GM04503 (cell line): ENCODE measurements around the gene GPAT2.
"Not testable (repeated sequence)": the region's sequence is repeated elsewhere in the genome, so short reads cannot be mapped to it uniquely, and the experiment has no call there.

Experiments used
- DNase-seq: peaks from one replicate; pipeline ENCODE4 v3.0.0-alpha.2; 2012; ENCODE audit warnings: low read depth

The GPAT2 gene

GRCh38 chr2:96022701-96023447 lies 11.8 kb downstream of the GPAT2 start:
- peak; percentile 14 for DNase-seq

GRCh38 chr2:96022126-96022525 lies 12.6 kb downstream of the GPAT2 start:
- DNase-seq: not testable (repeated sequence)

- DNase-seq: not testable (repeated sequence)
Measured at GRCh38 chr2:96021142-96021541, 13.6 kb downstream of the GPAT2 start.

- DNase-seq: not testable (repeated sequence)
Measured at GRCh38 chr2:96019909-96020590, 14.7 kb downstream of the GPAT2 start.

GRCh38 chr2:96016321-96016720 lies 18.4 kb downstream of the GPAT2 start:
- not testable (repeated sequence) for DNase-seq

- not testable (repeated sequence) for DNase-seq
Measured at GRCh38 chr2:96012792-96013264, 21.9 kb downstream of the GPAT2 start.

GRCh38 chr2:96012086-96012791 lies 22.5 kb downstream of the GPAT2 start:
- DNase-seq: not testable (repeated sequence)

- DNase-seq: not testable (repeated sequence)
Measured at GRCh38 chr2:96011129-96011455, 23.6 kb downstream of the GPAT2 start.

- DNase-seq: peak; percentile 10
Measured at GRCh38 chr2:96010320-96011128, 24.2 kb downstream of the GPAT2 start.

- not testable (repeated sequence) for DNase-seq
Measured at GRCh38 chr2:96009833-96010232, 24.9 kb downstream of the GPAT2 start.

GRCh38 chr2:96008051-96008450 lies 26.7 kb downstream of the GPAT2 start:
- not testable (repeated sequence) for DNase-seq

GRCh38 chr2:96006248-96006647 lies 28.5 kb downstream of the GPAT2 start:
- DNase-seq: not testable (repeated sequence)

GRCh38 chr2:95992520-95993272 lies 42.0 kb downstream of the GPAT2 start:
- DNase-seq: not testable (repeated sequence)

- not testable (repeated sequence) for DNase-seq
Measured at GRCh38 chr2:95992102-95992501, 42.6 kb downstream of the GPAT2 start.

- DNase-seq: peak; percentile 7
Measured at GRCh38 chr2:95991351-95992094, 43.2 kb downstream of the GPAT2 start, which contains the start of gene ANKRD36C. ANKRD36C (minus strand) TSS chr2:95991824; CDS start chr2:95991708, 116 bp downstream.

GRCh38 chr2:95990884-95991283 lies 43.8 kb downstream of the GPAT2 start:
- DNase-seq: not testable (repeated sequence)
